Measurements from ENCODE around the gene SH3RF1.

Gene SH3RF1

GRCh38 chr4:169127314-169127713 lies 143.4 kb downstream of the SH3RF1 start:
- DNase-seq = no peak

- DNase-seq = no peak
These were observed 146.1 kb downstream of the SH3RF1 start for GRCh38 chr4:169124661-169125060.

- DNase-seq = no peak
These were observed 148.3 kb downstream of the SH3RF1 start for GRCh38 chr4:169122422-169122821.

- DNase-seq = no peak
These were observed 148.8 kb downstream of the SH3RF1 start for GRCh38 chr4:169121861-169122382.

- no peak for DNase-seq
These were observed 150.1 kb downstream of the SH3RF1 start for GRCh38 chr4:169120624-169121023.

- no peak for DNase-seq
These were observed 151.2 kb downstream of the SH3RF1 start for GRCh38 chr4:169119536-169119935.

- no peak for DNase-seq
These were observed 153.1 kb downstream of the SH3RF1 start for GRCh38 chr4:169117591-169118081.

- no peak for DNase-seq
These were observed 154.4 kb downstream of the SH3RF1 start for GRCh38 chr4:169116270-169116901.

- DNase-seq = peak; percentile 12
These were observed 154.9 kb downstream of the SH3RF1 start for GRCh38 chr4:169115897-169116254.

- no peak for DNase-seq
These were observed 155.4 kb downstream of the SH3RF1 start for GRCh38 chr4:169115144-169115896.

GRCh38 chr4:169114341-169114974 lies 156.3 kb downstream of the SH3RF1 start:
- no peak for DNase-seq

GRCh38 chr4:169110633-169111032 lies 160.1 kb downstream of the SH3RF1 start:
- no peak for DNase-seq

GRCh38 chr4:169109035-169109675 lies 161.6 kb downstream of the SH3RF1 start:
- DNase-seq = no peak

- DNase-seq = no peak
These were observed 162.5 kb downstream of the SH3RF1 start for GRCh38 chr4:169108303-169108702.

GRCh38 chr4:169107528-169107927 lies 163.2 kb downstream of the SH3RF1 start:
- DNase-seq = peak; percentile 45

GRCh38 chr4:169106696-169107229 lies 164.0 kb downstream of the SH3RF1 start:
- DNase-seq = no peak

- no peak for DNase-seq
These were observed 165.1 kb downstream of the SH3RF1 start for GRCh38 chr4:169105620-169106019.

GRCh38 chr4:169103966-169104412 lies 166.8 kb downstream of the SH3RF1 start:
- DNase-seq = no peak

GRCh38 chr4:169102026-169102425 lies 168.7 kb downstream of the SH3RF1 start:
- DNase-seq = no peak

GRCh38 chr4:169100670-169101101 lies 170.1 kb downstream of the SH3RF1 start:
- peak; percentile 72 for DNase-seq

- DNase-seq = no peak
These were observed 171.0 kb downstream of the SH3RF1 start for GRCh38 chr4:169099771-169100180.

- DNase-seq = no peak
These were observed 171.6 kb downstream of the SH3RF1 start for GRCh38 chr4:169098969-169099690.

Measured in hematopoietic multipotent progenitor cell treated with erythropoietin and hydrocortisone succinate and interleukin-3 and kit ligand, for 6 days (in vitro differentiated cells).